Right lobe of liver (tissue), 4 donors: ENCODE results near the gene CFAP53.

Experiments
- CTCF ChIP-seq, 4 donors: fragments of 200-600 bp in 3 of 4; fragments of 450-650 bp in 1 of 4; IDR thresholded peaks; one replicate each; pipeline versions ENCODE4 v1.5.1 to v1.8.0; 2016 to 2022; ENCODE audit warnings: antibody characterized with exemption in 4 of 4, mild to moderate bottlenecking in 2 of 4
- POLR2A ChIP-seq: fragments of 450-650 bp; IDR thresholded peaks from one replicate; pipeline ENCODE4 v1.6.1; 2017; ENCODE audit warnings: antibody characterized with exemption, mild to moderate bottlenecking
- donor health status: DM: no; HTN: no; CAD: no.
- donor health status: DM: no; HTN: no; CAD: no.
- donor health status: DM: no; HTN: yes; CAD: no.

- TF ChIP-seq CTCF (IDR thresholded peaks at IDR 0.05) (no peak), POLR2A (no peak)
These were observed 40.6 kb upstream of the CFAP53 start for GRCh38 chr18:50306944-50307343.
